GM19372 (cell line): ENCODE results near the gene LARGE1.
"Not testable (repeated sequence)": the region's sequence is repeated elsewhere in the genome, so short reads cannot be mapped to it uniquely, and the experiment has no call there.

ENCODE experiments used
- ATAC-seq: cut with Tn5 transposase; IDR thresholded peaks from one replicate; pipeline ENCODE4 v1.9.1; 2021; ENCODE audit warnings: mild to moderate bottlenecking, low read depth, moderate library complexity; ENCODE audit not compliant: unreplicated experiment

The LARGE1 gene

GRCh38 chr22:33402325-33402724, 518.0 kb downstream of the LARGE1 start:
- ATAC-seq: no peak

GRCh38 chr22:33401291-33401690, 519.0 kb downstream of the LARGE1 start:
- no peak for ATAC-seq

- no peak for ATAC-seq
Observed at GRCh38 chr22:33400891-33401290, 519.4 kb downstream of the LARGE1 start.

GRCh38 chr22:33400061-33400840, 520.0 kb downstream of the LARGE1 start:
- no peak for ATAC-seq

- ATAC-seq: no peak
Observed at GRCh38 chr22:33397381-33397907, 522.8 kb downstream of the LARGE1 start.

- ATAC-seq: no peak
Observed at GRCh38 chr22:33393432-33393831, 526.8 kb downstream of the LARGE1 start.

GRCh38 chr22:33391298-33391697, 529.0 kb downstream of the LARGE1 start:
- ATAC-seq: no peak

- no peak for ATAC-seq
Observed at GRCh38 chr22:33389936-33390335, 530.3 kb downstream of the LARGE1 start.

- ATAC-seq: no peak
Observed at GRCh38 chr22:33386270-33386669, 534.0 kb downstream of the LARGE1 start.

- no peak for ATAC-seq
Observed at GRCh38 chr22:33385611-33386010, 534.7 kb downstream of the LARGE1 start.

- no peak for ATAC-seq
Observed at GRCh38 chr22:33382436-33382835, 537.8 kb downstream of the LARGE1 start.

GRCh38 chr22:33381531-33382406, 538.5 kb downstream of the LARGE1 start:
- no peak for ATAC-seq

GRCh38 chr22:33380789-33381530, 539.3 kb downstream of the LARGE1 start:
- no peak for ATAC-seq

- ATAC-seq: no peak
Observed at GRCh38 chr22:33379836-33380235, 540.4 kb downstream of the LARGE1 start.

GRCh38 chr22:33372875-33373274, 547.4 kb downstream of the LARGE1 start:
- ATAC-seq: no peak

- not testable (repeated sequence) for ATAC-seq
Observed at GRCh38 chr22:33363256-33363655, 557.0 kb downstream of the LARGE1 start.

GRCh38 chr22:33362702-33363101, 557.6 kb downstream of the LARGE1 start:
- no peak for ATAC-seq

GRCh38 chr22:33361581-33361980, 558.7 kb downstream of the LARGE1 start:
- ATAC-seq: no peak

- no peak for ATAC-seq
Observed at GRCh38 chr22:33357981-33358399, 562.3 kb downstream of the LARGE1 start.

- no peak for ATAC-seq
Observed at GRCh38 chr22:33354928-33355327, 565.3 kb downstream of the LARGE1 start.

- no peak for ATAC-seq
Observed at GRCh38 chr22:33353502-33353901, 566.8 kb downstream of the LARGE1 start.
